H9 (cell line): ENCODE results near the gene EHD1. TPM values are rescaled to one million over a fixed set of nuclear protein-coding genes. Genes with fewer than 3 reads are reported as not detected.

Experiments
- DNase-seq: peaks from one replicate; pipeline ENCODE4 v3.0.0-alpha.2; 2017
- H2AFZ ChIP-seq: one replicate; pipeline ENCODE4 v1.6.1; 2013; ENCODE audit warnings: mild to moderate bottlenecking, low read length, control low read depth, moderate library complexity
- H2AK5ac ChIP-seq: 2 replicates; pipeline ENCODE4 v1.6.1; 2013; ENCODE audit warnings: low read length, control low read depth, mixed read lengths; ENCODE audit not compliant: insufficient read length
- H2BK120ac ChIP-seq: one replicate; pipeline ENCODE4 v1.6.1; 2013; ENCODE audit warnings: low read depth, mild to moderate bottlenecking, low read length, control low read depth, inconsistent platforms; ENCODE audit not compliant: poor library complexity, severe bottlenecking
- H2BK12ac ChIP-seq: 2 replicates; pipeline ENCODE4 v1.6.1; 2013; ENCODE audit warnings: low read length, control low read depth, mixed read lengths, low read depth; ENCODE audit not compliant: insufficient read length
- H2BK15ac ChIP-seq: 2 replicates; pipeline ENCODE4 v1.6.1; 2013; ENCODE audit warnings: low read depth, low read length, control low read depth
- H2BK20ac ChIP-seq: one replicate; pipeline ENCODE4 v1.6.1; 2013; ENCODE audit warnings: low read depth, mild to moderate bottlenecking, low read length, control low read depth, inconsistent platforms; ENCODE audit not compliant: poor library complexity, severe bottlenecking
- H2BK5ac ChIP-seq: 2 replicates; pipeline ENCODE4 v1.6.1; 2013; ENCODE audit warnings: low read length, control low read depth, mixed read lengths; ENCODE audit not compliant: insufficient read length
- H3K14ac ChIP-seq: 2 replicates; pipeline ENCODE4 v1.6.1; 2013; ENCODE audit warnings: low read length, control low read depth; ENCODE audit not compliant: insufficient read depth
- H3K18ac ChIP-seq: 2 replicates; pipeline ENCODE4 v1.6.1; 2013; ENCODE audit warnings: low read depth, mild to moderate bottlenecking, mixed read lengths, low read length, control low read depth; ENCODE audit not compliant: insufficient read length
- H3K23ac ChIP-seq: 2 replicates; pipeline ENCODE4 v1.6.1; 2013; ENCODE audit warnings: low read length, control low read depth, mixed read lengths, low read depth; ENCODE audit not compliant: insufficient read length
- H3K23me2 ChIP-seq: 2 replicates; pipeline ENCODE4 v1.6.1; 2013; ENCODE audit warnings: low read depth, mild to moderate bottlenecking, mixed read lengths, low read length, control low read depth; ENCODE audit not compliant: insufficient read length, poor library complexity, severe bottlenecking
- H3K27ac ChIP-seq: 2 replicates; pipeline ENCODE4 v1.5.1; 2013; ENCODE audit warnings: low read length, control low read depth, mixed read lengths, low read depth; ENCODE audit not compliant: insufficient read length
- H3K27me3 ChIP-seq: 2 replicates; pipeline ENCODE4 v1.6.1; 2013; ENCODE audit warnings: low read length, control low read depth, inconsistent platforms; ENCODE audit not compliant: insufficient read depth
- H3K4ac ChIP-seq: 2 replicates; pipeline ENCODE4 v1.6.1; 2013; ENCODE audit warnings: low read depth, mild to moderate bottlenecking, control low read depth, inconsistent platforms, low read length, moderate library complexity
- H3K4me1 ChIP-seq: 2 replicates; pipeline ENCODE4 v1.6.1; 2013; ENCODE audit warnings: low read length, control low read depth, inconsistent platforms; ENCODE audit not compliant: insufficient read depth
- H3K4me2 ChIP-seq: 2 replicates; pipeline ENCODE4 v1.6.1; 2013; ENCODE audit warnings: low read length, control low read depth, mixed read lengths; ENCODE audit not compliant: insufficient read length, insufficient read depth
- H3K56ac ChIP-seq: 2 replicates; pipeline ENCODE4 v1.6.1; 2013; ENCODE audit warnings: low read depth, mild to moderate bottlenecking, mixed read lengths, low read length, control low read depth; ENCODE audit not compliant: insufficient read length
- H3K79me1 ChIP-seq: 2 replicates; pipeline ENCODE4 v1.6.1; 2013; ENCODE audit warnings: low read depth, mild to moderate bottlenecking, moderate library complexity, low read length, control low read depth, inconsistent platforms; ENCODE audit not compliant: insufficient read depth, poor library complexity, severe bottlenecking
- H3K79me2 ChIP-seq: 2 replicates; pipeline ENCODE4 v1.6.1; 2013; ENCODE audit warnings: low read length, control low read depth, inconsistent platforms; ENCODE audit not compliant: insufficient read depth
- H3K9ac ChIP-seq: 2 replicates; pipeline ENCODE4 v1.6.1; 2013; ENCODE audit warnings: low read length, control low read depth, mixed read lengths; ENCODE audit not compliant: insufficient read length; ENCODE audit errors: extremely low read depth
- H3K9me3 ChIP-seq: one replicate; pipeline ENCODE4 v1.6.1; 2013; ENCODE audit warnings: low read depth, low read length, inconsistent platforms; ENCODE audit not compliant: control insufficient read depth
- H3T11ph ChIP-seq: one replicate; pipeline ENCODE4 v1.6.1; 2013; ENCODE audit warnings: mild to moderate bottlenecking, low read length, control low read depth, inconsistent platforms
- H4K20me1 ChIP-seq: one replicate; pipeline ENCODE4 v1.6.1; 2013; ENCODE audit not compliant: control insufficient read depth, insufficient read length, insufficient read depth
- H4K5ac ChIP-seq: 2 replicates; pipeline ENCODE4 v1.6.1; 2013; ENCODE audit warnings: low read depth, mild to moderate bottlenecking, mixed read lengths, low read length, control low read depth; ENCODE audit not compliant: insufficient read length
- H4K8ac ChIP-seq: replicated peaks from 2 replicates; pipeline ENCODE4 v1.6.1; 2013; ENCODE audit warnings: low read length, control low read depth, mixed read lengths, low read depth; ENCODE audit not compliant: insufficient read length
- H4K91ac ChIP-seq: 2 replicates; pipeline ENCODE4 v1.6.1; 2013; ENCODE audit warnings: low read depth, mild to moderate bottlenecking, moderate library complexity, mixed read lengths, low read length, control low read depth; ENCODE audit not compliant: insufficient read length
- H3K27ac Mint-ChIP-seq, 3 experiments: 2 replicates in 2 of 3; 3 replicates in 1 of 3; pipeline ENCODE4 v1.8.0; 2020 to 2021; ENCODE audit warnings: mixed read lengths in 3 of 3, mild to moderate bottlenecking in 1 of 3, moderate library complexity in 1 of 3
- H3K27me3 Mint-ChIP-seq: 2 replicates; pipeline ENCODE4 v1.8.0; 2021; ENCODE audit warnings: low read depth, mild to moderate bottlenecking, moderate library complexity, mixed read lengths
- H3K36me3 Mint-ChIP-seq, 3 experiments: 2 replicates in 2 of 3; 3 replicates in 1 of 3; pipeline ENCODE4 v1.8.0; 2020 to 2021; ENCODE audit warnings: low read depth in 3 of 3, mixed read lengths in 3 of 3; ENCODE audit not compliant: insufficient read depth in 1 of 3
- H3K4me1 Mint-ChIP-seq, 2 experiments: 2 replicates each; pipeline ENCODE4 v1.8.0; 2020; ENCODE audit warnings: mixed read lengths in 2 of 2
- H3K4me3 Mint-ChIP-seq, 2 experiments: 2 replicates in 1 of 2; 3 replicates in 1 of 2; pipeline ENCODE4 v1.8.0; 2020 to 2021; ENCODE audit warnings: mild to moderate bottlenecking in 2 of 2, mixed read lengths in 2 of 2, moderate library complexity in 1 of 2
- H3K9me3 Mint-ChIP-seq, 2 experiments: 2 replicates in 1 of 2; 3 replicates in 1 of 2; pipeline ENCODE4 v1.8.0; 2020; ENCODE audit warnings: mild to moderate bottlenecking in 2 of 2, mixed read lengths in 2 of 2, moderate library complexity in 1 of 2
- CTCF ChIP-seq: fragments of 200-600 bp; sonication (generic); conservative IDR thresholded peaks from 3 replicates; pipeline ENCODE4 v1.8.0; 2021; ENCODE audit warnings: antibody characterized with exemption, mild to moderate bottlenecking
- WGBS: extraction: QIAGEN DNeasy Blood & Tissue Kit; methylation state at CpG from one replicate; pipeline ENCODE4 v1.1.7; 2013; ENCODE audit warnings: missing lambda C conversion rate, low lambda C conversion rate, mixed read lengths; ENCODE audit not compliant: insufficient read length; ENCODE audit errors: extremely low coverage; 5-methylcytosine and 5-hydroxymethylcytosine counted together
- total RNA-seq: library from RNA; stranded (reverse); gene quantifications from 2 replicates; pipeline ENCODE4 v1.2.1, GENCODE V29; 2021

EHD1 gene
- total RNA-seq, 1 experiment from 2014 or later: 31.0 TPM

- H3K9me3 Mint-ChIP-seq: no peaks in the 10 kb centered on the region; a peak in 1 of 5 replicates
- Histone ChIP-seq H3K4me1 (no peaks in the 10 kb centered on the region; the same call in 1 of the 2 replicates), H3K23ac (no peak overlapping the region), H3K9ac (peak overlapping the region; percentile 44), H2BK15ac (no peak overlapping the region), H2AFZ (no peak overlapping the region), H4K91ac (no peak overlapping the region), H3K79me1 (no peaks in the 10 kb centered on the region), H2AK5ac (no peak overlapping the region), H3T11ph (no peak overlapping the region), H3K18ac (no peak overlapping the region), H3K9me3 (no peaks in the 10 kb centered on the region), H2BK120ac (no peak overlapping the region), H3K27me3 (no peaks in the 10 kb centered on the region), H3K4me2 (peak overlapping the region; percentile 73), H2BK5ac (no peak overlapping the region), H3K79me2 (no peaks in the 10 kb centered on the region), H2BK20ac (no peak overlapping the region), H3K4ac (no peak overlapping the region), H3K23me2 (peaks cover 19% of the 10 kb centered on the region), H3K27ac (no peak overlapping the region), H4K8ac (no peak overlapping the region), H2BK12ac (no peak overlapping the region), H3K14ac (peak overlapping the region; percentile 2; the same call in 1 of the 2 replicates), H4K20me1 (no peaks in the 10 kb centered on the region), H4K5ac (no peak overlapping the region), H3K56ac (no peak overlapping the region)
- peak overlapping the region in 1 of 3 experiments; percentile 15; a peak in 1 of 7 replicates for H3K27ac Mint-ChIP-seq
- H3K4me1 Mint-ChIP-seq: peaks cover 23 to 26% of the 10 kb centered on the region in 2 experiments
- H3K27me3 Mint-ChIP-seq: peaks cover 8% of the 10 kb centered on the region
- H3K4me3 Mint-ChIP-seq: peak overlapping the region; percentile 81 to 87
- WGBS: no CpG with 5 or more reads among the region's 41 CpGs
- TF ChIP-seq CTCF: no peak
- no peak for DNase-seq
- peaks cover 2 to 12% (median 8%) of the 10 kb centered on the region in 3 experiments; a peak in 4 of 7 replicates for H3K36me3 Mint-ChIP-seq
Measured at GRCh38 chr11:64877390-64878222, 815 bp downstream of the EHD1 start.
